GM18508 (cell line): ENCODE measurements around the gene NMNAT1.
A peak's percentile ranks its signal among the peaks of the same experiment; 100 is the strongest.
"Not testable (repeated sequence)": the region's sequence is repeated elsewhere in the genome, so short reads cannot be mapped to it uniquely, and the experiment has no call there.

ENCODE experiments used
- ATAC-seq: cut with Tn5 transposase; IDR thresholded peaks from one replicate; pipeline ENCODE4 v1.9.1; 2021; ENCODE audit warnings: moderate number of reproducible peaks; ENCODE audit not compliant: insufficient read depth, unreplicated experiment

The NMNAT1 gene

GRCh38 chr1:10007169-10007568 lies 63.9 kb downstream of the NMNAT1 start:
- ATAC-seq = no peak

- no peak for ATAC-seq
Measured at GRCh38 chr1:10014016-10014415, 70.7 kb downstream of the NMNAT1 start.

GRCh38 chr1:10019561-10019960 lies 76.3 kb downstream of the NMNAT1 start:
- no peak for ATAC-seq

GRCh38 chr1:10020086-10020485 lies 76.8 kb downstream of the NMNAT1 start:
- ATAC-seq = no peak

- ATAC-seq = not testable (repeated sequence)
Measured at GRCh38 chr1:10020678-10021077, 77.4 kb downstream of the NMNAT1 start.

GRCh38 chr1:10021992-10022391 lies 78.7 kb downstream of the NMNAT1 start:
- ATAC-seq = not testable (repeated sequence)

GRCh38 chr1:10022656-10023055 lies 79.4 kb downstream of the NMNAT1 start:
- no peak for ATAC-seq

- no peak for ATAC-seq
Measured at GRCh38 chr1:10025354-10025753, 82.1 kb downstream of the NMNAT1 start.

- no peak for ATAC-seq
Measured at GRCh38 chr1:10027027-10027426, 83.8 kb downstream of the NMNAT1 start.

GRCh38 chr1:10028956-10029500 lies 85.8 kb downstream of the NMNAT1 start:
- ATAC-seq = not testable (repeated sequence)

GRCh38 chr1:10031461-10031860 lies 88.2 kb downstream of the NMNAT1 start:
- no peak for ATAC-seq

GRCh38 chr1:10032590-10033358 lies 89.5 kb downstream of the NMNAT1 start, which contains the start of gene UBE4B:
TSS of gene UBE4B (plus strand) at chr1:10032958. CDS start at chr1:10033671, 713 bp downstream.
- peak; percentile 65 for ATAC-seq

- no peak for ATAC-seq
Measured at GRCh38 chr1:10033359-10033845, 90.1 kb downstream of the NMNAT1 start.
